OCI-LY3 (cell line): Measurements from ENCODE around the gene NCBP3.

Source experiments
- H2AFZ ChIP-seq: fragments of 200-600, 300-600 bp; shearing (Covaris generic); 2 replicates; pipeline ENCODE4 v1.6.0; 2014; ENCODE audit warnings: antibody characterized with exemption, low read depth, low read length
- H3K27ac ChIP-seq: fragments of 200-600, 300-600 bp; sonication (generic); 2 replicates; pipeline ENCODE4 v1.5.1; 2014; ENCODE audit warnings: mild to moderate bottlenecking, low read length, moderate library complexity, mixed read lengths
- H3K27me3 ChIP-seq: fragments of 200-600, 300-600 bp; sonication (generic); 2 replicates; pipeline ENCODE4 v1.6.1; 2014; ENCODE audit warnings: low read depth, low read length, mixed read lengths
- H3K36me3 ChIP-seq: fragments of 200-600, 300-600 bp; sonication (generic); replicated peaks from 2 replicates; pipeline ENCODE3; 2014; ENCODE audit warnings: low read depth, low read length, mixed read lengths
- H3K4me1 ChIP-seq: fragments of 300-600, 200-600 bp; sonication (generic); 2 replicates; pipeline ENCODE4 v1.6.1; 2014; ENCODE audit warnings: low read length, mixed read lengths
- H3K4me2 ChIP-seq: fragments of 200-600, 300-600 bp; sonication (generic); 2 replicates; pipeline ENCODE4 v1.6.1; 2014; ENCODE audit warnings: low read length, mixed read lengths
- H3K4me3 ChIP-seq: fragments of 300-600, 200-600 bp; sonication (generic); 2 replicates; pipeline ENCODE4 v1.5.1; 2014; ENCODE audit warnings: antibody characterized with exemption, mild to moderate bottlenecking, low read length, moderate library complexity
- H3K79me2 ChIP-seq: fragments of 300-600, 200-600 bp; shearing (Covaris generic); 2 replicates; pipeline ENCODE4 v1.6.1; 2014; ENCODE audit warnings: mild to moderate bottlenecking, low read length, mixed read lengths
- H3K9ac ChIP-seq: fragments of 300-600, 200-600 bp; shearing (Covaris generic); 2 replicates; pipeline ENCODE4 v1.6.0; 2014; ENCODE audit warnings: mild to moderate bottlenecking, low read length, moderate library complexity
- H3K9me3 ChIP-seq: fragments of 200-600, 300-600 bp; shearing (Covaris generic); 2 replicates; pipeline ENCODE4 v1.6.1; 2014; ENCODE audit warnings: low read length, mixed read lengths; ENCODE audit not compliant: insufficient read depth
- H4K20me1 ChIP-seq: fragments of 200-600, 300-600 bp; sonication (generic); 2 replicates; pipeline ENCODE4 v1.6.1; 2016; ENCODE audit warnings: low read length, mixed read lengths; ENCODE audit not compliant: insufficient read depth
- CTCF ChIP-seq: fragments of 200-600, 300-600 bp; sonication (generic); IDR thresholded peaks from 2 replicates; pipeline ENCODE4 v1.5.1; 2014; ENCODE audit warnings: antibody characterized with exemption, low read length, low read depth
- EZH2phosphoT487 ChIP-seq: fragments of 200-600 bp; shearing (Covaris generic); IDR thresholded peaks from 2 replicates; pipeline ENCODE4 v1.6.1; 2018; ENCODE audit warnings: antibody characterized with exemption, mixed run types, low read depth

NCBP3 gene

GRCh38 chr17:3815122-3815521 lies 30.9 kb downstream of the NCBP3 start:
- Histone ChIP-seq H3K4me3 (no peak overlapping the region), H3K9ac (no peak overlapping the region), H4K20me1 (no peaks in the 10 kb centered on the region), H3K36me3 (peaks cover 3% of the 10 kb centered on the region), H3K27ac (no peak overlapping the region), H3K9me3 (no peaks in the 10 kb centered on the region), H3K27me3 (no peaks in the 10 kb centered on the region), H3K4me2 (no peak overlapping the region), H3K79me2 (no peaks in the 10 kb centered on the region), H2AFZ (no peak overlapping the region), H3K4me1 (no peaks in the 10 kb centered on the region)
- TF ChIP-seq EZH2phosphoT487 (no peak), CTCF (no peak)

- H4K20me1 ChIP-seq = no peaks in the 10 kb centered on the region
Measured at GRCh38 chr17:3814361-3814760, 31.7 kb downstream of the NCBP3 start.

DNA sequence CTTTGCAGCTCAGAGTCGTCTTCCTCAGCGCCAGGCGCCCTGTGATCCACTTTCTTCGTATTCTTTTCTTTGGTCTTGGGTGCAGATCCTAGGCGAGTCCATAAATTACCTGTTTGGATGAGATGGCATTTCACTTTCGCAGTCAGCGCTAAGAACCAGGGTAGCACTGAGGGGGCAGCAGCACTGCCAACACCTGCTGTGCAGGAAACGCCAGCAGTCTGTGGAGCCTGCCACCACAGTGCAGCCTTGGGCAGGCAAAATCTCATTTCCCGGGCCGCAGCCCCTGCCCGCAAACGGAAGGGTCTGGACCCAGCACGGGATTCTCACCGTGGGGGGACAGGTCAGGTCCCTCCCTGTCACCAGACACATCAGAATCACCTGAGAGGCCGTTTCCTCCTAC lies 32.9 kb downstream of the NCBP3 start:
- Histone ChIP-seq H3K79me2 (no peaks in the 10 kb centered on the region), H4K20me1 (no peaks in the 10 kb centered on the region), H3K4me3 (no peak overlapping the region), H3K27ac (no peak overlapping the region), H3K27me3 (no peaks in the 10 kb centered on the region), H3K36me3 (peaks cover 5% of the 10 kb centered on the region), H3K4me2 (no peak overlapping the region), H3K9me3 (no peaks in the 10 kb centered on the region), H3K4me1 (no peaks in the 10 kb centered on the region), H2AFZ (no peak overlapping the region), H3K9ac (no peak overlapping the region)
- TF ChIP-seq EZH2phosphoT487 (no peak), CTCF (no peak)

More at GRCh38 chr17:3814361-3814760, 31.7 kb downstream of the NCBP3 start:
- TF ChIP-seq CTCF (no peak), EZH2phosphoT487 (no peak)
- Histone ChIP-seq H3K9me3 (no peaks in the 10 kb centered on the region), H3K79me2 (no peaks in the 10 kb centered on the region), H3K36me3 (peaks cover 5% of the 10 kb centered on the region), H2AFZ (no peak overlapping the region), H3K4me3 (no peak overlapping the region), H3K4me1 (no peaks in the 10 kb centered on the region), H3K27me3 (no peaks in the 10 kb centered on the region), H3K27ac (no peak overlapping the region), H3K4me2 (no peak overlapping the region), H3K9ac (no peak overlapping the region)

DNA sequence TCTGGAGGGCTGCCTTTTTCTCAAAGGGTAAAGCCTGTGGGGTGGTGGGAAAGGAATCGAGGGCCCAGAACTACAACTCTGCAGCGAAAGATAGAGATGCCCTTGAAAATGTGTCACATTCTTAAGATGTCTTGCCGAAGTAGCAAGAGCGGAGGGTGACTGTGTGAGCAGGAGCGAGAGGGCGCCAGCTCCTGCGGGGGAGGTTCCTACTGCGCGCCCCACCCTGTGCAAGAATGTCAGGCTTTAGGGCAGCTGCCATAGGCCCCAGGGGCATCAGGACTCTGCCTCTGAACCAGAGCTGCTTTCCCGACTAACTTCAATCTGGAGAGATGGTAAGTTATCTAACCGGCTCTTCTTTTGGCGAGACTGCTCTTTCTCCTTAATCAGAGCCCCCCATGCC lies 33.3 kb downstream of the NCBP3 start:
- Histone ChIP-seq H3K27ac (no peak overlapping the region), H3K36me3 (peaks cover 5% of the 10 kb centered on the region)
- TF ChIP-seq EZH2phosphoT487 (no peak), CTCF (no peak)

More for the DNA sequence above, 33.3 kb downstream of the NCBP3 start:
- Histone ChIP-seq H2AFZ (no peak overlapping the region), H3K4me2 (no peak overlapping the region), H3K27me3 (no peaks in the 10 kb centered on the region), H3K4me3 (no peak overlapping the region), H3K9ac (no peak overlapping the region), H4K20me1 (no peaks in the 10 kb centered on the region), H3K4me1 (no peaks in the 10 kb centered on the region), H3K79me2 (no peaks in the 10 kb centered on the region), H3K9me3 (no peaks in the 10 kb centered on the region)
